Measurements from ENCODE around the gene HINT3. TPM values are rescaled to one million over a fixed set of nuclear protein-coding genes. Genes with fewer than 3 reads are reported as not detected.

The HINT3 gene
- total and polyA plus RNA-seq, 2 experiments from 2014 or later, result 1.8 to 8.0 TPM

DNA sequence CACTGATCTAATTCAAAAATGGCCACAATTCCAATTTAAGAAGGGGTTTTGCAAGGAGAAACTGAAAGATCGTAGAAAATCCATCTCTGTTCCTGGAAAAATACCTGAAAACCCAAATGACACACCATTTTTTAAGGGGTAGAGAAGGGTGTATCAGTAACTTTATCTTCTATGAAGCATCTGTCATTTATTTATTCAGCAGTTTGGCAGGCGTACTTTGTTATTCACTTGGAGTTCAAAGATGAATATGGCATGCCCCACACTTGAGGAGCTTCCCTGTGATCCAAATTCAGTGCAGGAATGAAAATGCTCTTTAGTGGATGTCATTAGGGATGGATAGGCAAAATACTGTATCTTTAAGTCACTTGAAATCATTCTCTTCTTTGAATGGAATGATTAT is 7.2 kb downstream of the HINT3 start:
- Histone ChIP-seq H2AFZ (no peak overlapping the region), H3K79me2 (replicated peaks; ENCODE audit: insufficient read depth) (no peaks in the 10 kb centered on the region), H3F3A (replicated peaks; ENCODE audit: low read depth) (no peaks in the 10 kb centered on the region), H3K4me3 (no peak overlapping the region), H3K4me1 (ENCODE audit: insufficient read depth) (no peaks in the 10 kb centered on the region), H3K27ac (ENCODE audit: low read depth) (no peak overlapping the region), H3K27me3 (ENCODE audit: insufficient read depth) (no peaks in the 10 kb centered on the region), H3K36me3 (ENCODE audit: insufficient read depth) (no peaks in the 10 kb centered on the region), H3K4me2 (no peak overlapping the region), H4K20me1 (replicated peaks; ENCODE audit: insufficient read depth) (no peaks in the 10 kb centered on the region), H3K9me2 (ENCODE audit: insufficient read depth) (no peaks in the 10 kb centered on the region)
- no peak for TF ChIP-seq EZH2phosphoT487 (IDR thresholded peaks at IDR 0.05; ENCODE audit: unreplicated experiment)
- no peak for TF ChIP-seq EZH2 (IDR thresholded peaks at IDR 0.05; ENCODE audit: low read depth, unreplicated experiment)
- no peak for TF ChIP-seq ZNF462 (CRISPR knock-in tag; IDR thresholded peaks at IDR 0.05)
- ATAC-seq (no peak), DNase-seq (ENCODE audit: low spot score) (no peak)
- H3K36me3 Mint-ChIP-seq (ENCODE audit: low read depth), result peaks cover 3% of the 10 kb centered on the region; the same call in 1 of the 3 replicates
- no peaks in the 10 kb centered on the region for H3K27me3 Mint-ChIP-seq (ENCODE audit: insufficient read depth, low read depth, poor library complexity)
- no peak overlapping the region for H3K27ac Mint-ChIP-seq
- H3K4me1 Mint-ChIP-seq, result no peaks in the 10 kb centered on the region
- H3K4me3 Mint-ChIP-seq, result no peak overlapping the region
- no peaks in the 10 kb centered on the region for H3K9me3 Mint-ChIP-seq

- H3K4me1 Mint-ChIP-seq, result no peaks in the 10 kb centered on the region
- H3K27me3 Mint-ChIP-seq (ENCODE audit: insufficient read depth, low read depth, poor library complexity), result no peaks in the 10 kb centered on the region
- no peaks in the 10 kb centered on the region for H3K79me2 ChIP-seq (replicated peaks; ENCODE audit: insufficient read depth)
- H3K36me3 Mint-ChIP-seq (ENCODE audit: low read depth), result peaks cover 3% of the 10 kb centered on the region; the same call in 1 of the 3 replicates
- H3K36me3 ChIP-seq (ENCODE audit: insufficient read depth), result no peaks in the 10 kb centered on the region
- no peak for ATAC-seq
- H3K4me1 ChIP-seq (ENCODE audit: insufficient read depth), result no peaks in the 10 kb centered on the region
- H3K4me3 Mint-ChIP-seq, result no peak overlapping the region
- no peaks in the 10 kb centered on the region for H3K27me3 ChIP-seq (ENCODE audit: insufficient read depth)
- no peak overlapping the region for H2AFZ ChIP-seq
- H4K20me1 ChIP-seq (replicated peaks; ENCODE audit: insufficient read depth), result no peaks in the 10 kb centered on the region
- H3K4me2 ChIP-seq, result no peak overlapping the region
- H3K4me3 ChIP-seq, result no peak overlapping the region
- H3K27ac Mint-ChIP-seq, result no peak overlapping the region
- H3F3A ChIP-seq (replicated peaks; ENCODE audit: low read depth), result no peaks in the 10 kb centered on the region
- H3K9me2 ChIP-seq (ENCODE audit: insufficient read depth), result no peaks in the 10 kb centered on the region
- no peak for DNase-seq (ENCODE audit: low spot score)
- H3K27ac ChIP-seq (ENCODE audit: low read depth), result no peak overlapping the region
- no peaks in the 10 kb centered on the region for H3K9me3 Mint-ChIP-seq
- TF ChIP-seq ETS1 (IDR thresholded peaks at IDR 0.05) (no peak), JUNB (IDR thresholded peaks at IDR 0.05; ENCODE audit: unreplicated experiment) (no peak), CREB1 (CRISPR knock-in tag; IDR thresholded peaks at IDR 0.05; ENCODE audit: low read depth) (no peak), POLR2AphosphoS5 (IDR thresholded peaks at IDR 0.05; ENCODE audit: low read depth) (no peak)
These were observed 10.0 kb downstream of the HINT3 start for GRCh38 chr6:125966569-125966968.

All from GM23338 (cell line).